K562 (cell line): ENCODE data around the gene ARHGAP18. TPM values are rescaled to one million over a fixed set of nuclear protein-coding genes. Genes with fewer than 3 reads are reported as not detected.
A peak's percentile ranks its signal among the peaks of the same experiment; 100 is the strongest.

Experiments
- BCOR ChIP-seq: fragments of 450-650 bp; IDR thresholded peaks from 2 replicates; pipeline ENCODE4 v1.6.1; 2016
- BDP1 ChIP-seq: IDR thresholded peaks from 3 replicates; pipeline ENCODE4 v1.6.1; 2011; ENCODE audit not compliant: insufficient read length, insufficient read depth
- CTCF ChIP-seq, 3 experiments: IDR thresholded peaks in 2 of 3; conservative IDR thresholded peaks in 1 of 3; 2 replicates each; pipeline ENCODE4 v1.5.1; 2011 to 2012; ENCODE audit warnings: low read length in 3 of 3, mild to moderate bottlenecking in 3 of 3, control low read depth in 2 of 3, improper control_type of control experiment in 1 of 3, inconsistent platforms in 1 of 3, low read depth in 1 of 3, mixed read lengths in 1 of 3, moderate library complexity in 1 of 3; ENCODE audit not compliant: insufficient read depth in 2 of 3
- CUX1 ChIP-seq: fragments of 200-800 bp; sonication (Bioruptor generic); IDR thresholded peaks from 2 replicates; pipeline ENCODE4 v1.6.1; 2016; ENCODE audit warnings: missing genetic modification characterization, missing compliant biosample characterization
- GATAD2B ChIP-seq: fragments of 450-650 bp; IDR thresholded peaks from 2 replicates; pipeline ENCODE4 v1.6.1; 2017; ENCODE audit warnings: mild to moderate bottlenecking, borderline replicate concordance
- L3MBTL2 ChIP-seq: fragments of 450-650 bp; IDR thresholded peaks from 2 replicates; pipeline ENCODE4 v1.6.1; 2016; ENCODE audit warnings: mild to moderate bottlenecking, moderate library complexity
- MTF1 ChIP-seq: fragments of 250-450 bp; sonication (Bioruptor Pico); IDR thresholded peaks from 2 replicates; pipeline ENCODE4 v1.9.0; 2021; ENCODE audit warnings: moderate library complexity, mild to moderate bottlenecking, inconsistent platforms, borderline replicate concordance
- RBFOX2 ChIP-seq: fragments of 200-400 bp; formaldehyde crosslinking; IDR thresholded peaks from 2 replicates; pipeline ENCODE4 v1.6.1; 2017; ENCODE audit warnings: low read depth, mild to moderate bottlenecking, low read length, moderate library complexity
- REST ChIP-seq, 2 experiments: fragments of 450-650 bp; formaldehyde crosslinking in 1 of 2; IDR thresholded peaks; 2 replicates each; pipeline versions ENCODE4 v1.4.0 to v1.6.1; 2014 to 2020; ENCODE audit warnings: mild to moderate bottlenecking in 2 of 2, borderline replicate concordance in 1 of 2, low read depth in 1 of 2
- RFX1 ChIP-seq: fragments of 450-650 bp; IDR thresholded peaks from 2 replicates; pipeline ENCODE4 v1.6.1; 2016; ENCODE audit warnings: mild to moderate bottlenecking, moderate library complexity
- SMARCA4 ChIP-seq: fragments of 450-650 bp; IDR thresholded peaks from 2 replicates; pipeline ENCODE4 v1.6.1; 2016
- SMC3 ChIP-seq: conservative IDR thresholded peaks from 2 replicates; pipeline ENCODE4 v1.6.1; 2011; ENCODE audit warnings: low read depth, low read length, improper control_type of control experiment; ENCODE audit not compliant: insufficient read depth
- polyA plus RNA-seq, 8 experiments: library from polyadenylated mRNA; depleted of rRNA in 4 of 8; stranded (reverse) in 5 of 8; unstranded in 3 of 8; fragments of >200 nt; fragmentation: Nextera tagmentation in 2 of 8; fragmentation: Illumina TruSeq in 1 of 8; extraction: Ambion mirVana in 2 of 8; extraction: Trizol in 1 of 8; gene quantifications; 2 replicates each; pipeline versions ENCODE4 v1.2.1 to v1.2.3, GENCODE V29; 2011 to 2014; ENCODE audit warnings: inconsistent platforms in 1 of 8, missing spikeins in 1 of 8
- total RNA-seq, 7 experiments: library from RNA; depleted of rRNA in 6 of 7; stranded (reverse); fragments of >200 nt in 6 of 7; fragmentation: Illumina TruSeq in 2 of 7; extraction: Trizol in 2 of 7; gene quantifications; 2 replicates each; pipeline versions ENCODE4 v1.2.1 to v1.2.3, GENCODE V29; 2011 to 2021; ENCODE audit warnings: low replicate concordance in 1 of 7

The ARHGAP18 gene
- total and polyA plus RNA-seq, 9 of the 15 experiments (the other 6 are each of a cell fraction or from before 2014, with no cell fraction given) = 13.3 to 29.7 (median 21.1) TPM

- no peak for TF ChIP-seq CUX1 (CRISPR knock-in tag)
- no peak for TF ChIP-seq RBFOX2
- peak; percentile 40; the same call in 1 of the 2 replicates for TF ChIP-seq REST (IDR thresholded peaks at IDR 0.05; ENCODE audit: borderline replicate concordance)
- no peak for TF ChIP-seq REST (CRISPR knock-in tag; IDR thresholded peaks at IDR 0.05; ENCODE audit: low read depth)
- TF ChIP-seq RFX1 = 0 out of 2 replicates have a peak, but pooled peaks have one; percentile 25
- no peak for TF ChIP-seq SMARCA4
- no peak for TF ChIP-seq GATAD2B
- TF ChIP-seq BDP1 = no peak
- TF ChIP-seq CTCF (IDR thresholded peaks at IDR 0.05 in 2 of 3, conservative IDR thresholded peaks at IDR 0.05 in 1 of 3; ENCODE audit: insufficient read depth in 2 of 3, low read depth in 1 of 3, low read length in 3 of 3) = peak; percentile 53 to 73 (median 71); a peak in 5 of 6 replicates
- TF ChIP-seq BCOR = no peak
- TF ChIP-seq SMC3 = 0 out of 2 replicates have a peak, but pooled peaks have one; percentile 45
- TF ChIP-seq L3MBTL2 = 0 out of 2 replicates have a peak, but pooled peaks have one; percentile 11
- no peak for TF ChIP-seq MTF1
- TF ChIP-seq, all 486 proteins: peak for 8
Measured at GRCh38 chr6:129575378-129576118, 134.4 kb downstream of the ARHGAP18 start (continued).
